Neural cell (in vitro differentiated cells): ENCODE measurements around the gene BTRC. TPM values are rescaled to one million over a fixed set of nuclear protein-coding genes. Genes with fewer than 3 reads are reported as not detected.

Source experiments
- H2AFZ ChIP-seq: fragments of 200-600, 300-800 bp; sonication (generic), shearing (Covaris generic); 2 replicates; pipeline ENCODE4 v1.6.0; 2014; ENCODE audit warnings: low read depth, mild to moderate bottlenecking, antibody characterized with exemption, low read length, moderate library complexity
- H3F3A ChIP-seq: fragments of 200-600 bp; shearing (Covaris generic); 2 replicates; pipeline ENCODE4 v1.6.1; 2016; ENCODE audit warnings: mild to moderate bottlenecking, moderate library complexity, mixed read lengths, antibody characterized with exemption, low read length; ENCODE audit not compliant: insufficient read depth, poor library complexity, severe bottlenecking
- H3K27ac ChIP-seq: fragments of 200-600, 300-800 bp; sonication (generic), shearing (Covaris generic); 2 replicates; pipeline ENCODE4 v1.5.1; 2014; ENCODE audit warnings: mild to moderate bottlenecking, low read length, moderate library complexity
- H3K27me3 ChIP-seq: fragments of 300-800, 200-600 bp; sonication (generic), shearing (Covaris generic); 2 replicates; pipeline ENCODE4 v1.6.0; 2014; ENCODE audit warnings: mild to moderate bottlenecking, low read depth, low read length, moderate library complexity; ENCODE audit not compliant: insufficient read depth
- H3K36me3 ChIP-seq: fragments of 300-800, 200-600 bp; sonication (generic), shearing (Covaris generic); 2 replicates; pipeline ENCODE4 v1.5.1; 2014; ENCODE audit warnings: mild to moderate bottlenecking, antibody characterized with exemption, low read length, moderate library complexity; ENCODE audit not compliant: insufficient read depth
- H3K4me2 ChIP-seq: fragments of 300-800, 200-600 bp; sonication (generic), shearing (Covaris generic); 2 replicates; pipeline ENCODE4 v1.6.0; 2014; ENCODE audit warnings: mild to moderate bottlenecking, low read length
- H3K4me3 ChIP-seq: fragments of 300-800, 200-600 bp; sonication (generic), shearing (Covaris generic); 2 replicates; pipeline ENCODE4 v1.5.1; 2014; ENCODE audit warnings: mild to moderate bottlenecking, low read length, moderate library complexity
- H3K79me2 ChIP-seq: fragments of 200-600 bp; shearing (Covaris generic); replicated peaks from 2 replicates; pipeline ENCODE4 v1.6.0; 2014; ENCODE audit warnings: mild to moderate bottlenecking, low read length, moderate library complexity; ENCODE audit not compliant: insufficient read depth
- H3K9ac ChIP-seq: fragments of 300-800, 200-600 bp; sonication (generic), shearing (Covaris generic); 2 replicates; pipeline ENCODE4 v1.6.1; 2016; ENCODE audit warnings: mild to moderate bottlenecking, low read length, mixed read lengths
- H3K9me2 ChIP-seq: fragments of 200-600 bp; shearing (Covaris generic); 2 replicates; pipeline ENCODE4 v1.6.1; 2016; ENCODE audit warnings: mild to moderate bottlenecking, low read length, mixed read lengths; ENCODE audit not compliant: insufficient read depth
- H3K9me3 ChIP-seq: fragments of 200-600, 300-800 bp; sonication (generic), shearing (Covaris generic); 2 replicates; pipeline ENCODE4 v1.6.1; 2016; ENCODE audit warnings: mild to moderate bottlenecking, mixed run types, low read length, moderate library complexity, mixed read lengths
- H4K20me1 ChIP-seq: fragments of 200-600 bp; shearing (Covaris generic); 2 replicates; pipeline ENCODE4 v1.6.1; 2016; ENCODE audit warnings: mild to moderate bottlenecking, mixed run types; ENCODE audit not compliant: insufficient read depth
- EP300 ChIP-seq: fragments of 450-650 bp; conservative IDR thresholded peaks from 2 replicates; pipeline ENCODE4 v1.6.1; 2014; ENCODE audit warnings: antibody characterized with exemption, mild to moderate bottlenecking, moderate library complexity; ENCODE audit not compliant: poor library complexity, severe bottlenecking
- EZH2 ChIP-seq: fragments of 200-600, 300-800 bp; shearing (Covaris generic), sonication (generic); IDR thresholded peaks from 2 replicates; pipeline ENCODE4 v1.6.1; 2014; ENCODE audit warnings: antibody characterized with exemption, low read length, borderline replicate concordance, mild to moderate bottlenecking; ENCODE audit not compliant: insufficient read depth, poor library complexity, severe bottlenecking
- MXI1 ChIP-seq: fragments of 450-650 bp; conservative IDR thresholded peaks from 2 replicates; pipeline ENCODE4 v1.6.1; 2014; ENCODE audit warnings: antibody characterized with exemption, mild to moderate bottlenecking; ENCODE audit not compliant: poor library complexity, severe bottlenecking
- POLR2AphosphoS5 ChIP-seq: IDR thresholded peaks from 2 replicates; pipeline ENCODE4 v1.6.1; 2012
- RAD21 ChIP-seq: fragments of 450-650 bp; conservative IDR thresholded peaks from 2 replicates; pipeline ENCODE4 v1.6.1; 2014; ENCODE audit warnings: antibody characterized with exemption, mild to moderate bottlenecking, moderate library complexity
- REST ChIP-seq: IDR thresholded peaks from 2 replicates; pipeline ENCODE4 v1.6.1; 2012; ENCODE audit warnings: borderline replicate concordance
- SMC3 ChIP-seq: fragments of 450-650 bp; conservative IDR thresholded peaks from 2 replicates; pipeline ENCODE4 v1.6.1; 2014; ENCODE audit warnings: antibody characterized with exemption, mild to moderate bottlenecking, moderate library complexity; ENCODE audit not compliant: poor library complexity
- TAF1 ChIP-seq: IDR thresholded peaks from 2 replicates; pipeline ENCODE4 v1.6.1; 2012; ENCODE audit warnings: low read depth
- polyA plus RNA-seq: library from polyadenylated mRNA; depleted of rRNA; stranded (reverse); fragments of >200 nt; gene quantifications from 2 replicates; pipeline ENCODE4 v1.2.3, GENCODE V29; 2014
- TF ChIP-seq, protein P1 (sequence below): fragments of 450-650 bp; IDR thresholded peaks from 2 replicates; pipeline ENCODE4 v1.5.1; 2014; ENCODE audit warnings: antibody characterized with exemption, mild to moderate bottlenecking, moderate library complexity; ENCODE audit not compliant: poor library complexity, severe bottlenecking

The BTRC gene
- polyA plus RNA-seq, 1 donor from 2014 or later, result 32.6 TPM

GRCh38 chr10:101429423-101429822 lies 75.5 kb downstream of the BTRC start:
- Histone ChIP-seq H3K36me3 (no peaks in the 10 kb centered on the region), H3F3A (peaks cover 2% of the 10 kb centered on the region), H4K20me1 (no peaks in the 10 kb centered on the region), H3K27me3 (no peaks in the 10 kb centered on the region), H3K4me2 (no peak overlapping the region), H3K27ac (no peak overlapping the region), H3K9me2 (no peaks in the 10 kb centered on the region), H3K9me3 (no peaks in the 10 kb centered on the region), H3K4me3 (no peak overlapping the region), H2AFZ (no peak overlapping the region), H3K9ac (no peak overlapping the region), H3K79me2 (peaks cover 6% of the 10 kb centered on the region)
- TF ChIP-seq EP300 (no peak), REST (no peak), EZH2 (no peak), POLR2AphosphoS5 (no peak), SMC3 (no peak), TAF1 (no peak), RAD21 (no peak), MXI1 (no peak)
- TF ChIP-seq, protein P1, sequence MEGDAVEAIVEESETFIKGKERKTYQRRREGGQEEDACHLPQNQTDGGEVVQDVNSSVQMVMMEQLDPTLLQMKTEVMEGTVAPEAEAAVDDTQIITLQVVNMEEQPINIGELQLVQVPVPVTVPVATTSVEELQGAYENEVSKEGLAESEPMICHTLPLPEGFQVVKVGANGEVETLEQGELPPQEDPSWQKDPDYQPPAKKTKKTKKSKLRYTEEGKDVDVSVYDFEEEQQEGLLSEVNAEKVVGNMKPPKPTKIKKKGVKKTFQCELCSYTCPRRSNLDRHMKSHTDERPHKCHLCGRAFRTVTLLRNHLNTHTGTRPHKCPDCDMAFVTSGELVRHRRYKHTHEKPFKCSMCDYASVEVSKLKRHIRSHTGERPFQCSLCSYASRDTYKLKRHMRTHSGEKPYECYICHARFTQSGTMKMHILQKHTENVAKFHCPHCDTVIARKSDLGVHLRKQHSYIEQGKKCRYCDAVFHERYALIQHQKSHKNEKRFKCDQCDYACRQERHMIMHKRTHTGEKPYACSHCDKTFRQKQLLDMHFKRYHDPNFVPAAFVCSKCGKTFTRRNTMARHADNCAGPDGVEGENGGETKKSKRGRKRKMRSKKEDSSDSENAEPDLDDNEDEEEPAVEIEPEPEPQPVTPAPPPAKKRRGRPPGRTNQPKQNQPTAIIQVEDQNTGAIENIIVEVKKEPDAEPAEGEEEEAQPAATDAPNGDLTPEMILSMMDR, result no peak

DNA sequence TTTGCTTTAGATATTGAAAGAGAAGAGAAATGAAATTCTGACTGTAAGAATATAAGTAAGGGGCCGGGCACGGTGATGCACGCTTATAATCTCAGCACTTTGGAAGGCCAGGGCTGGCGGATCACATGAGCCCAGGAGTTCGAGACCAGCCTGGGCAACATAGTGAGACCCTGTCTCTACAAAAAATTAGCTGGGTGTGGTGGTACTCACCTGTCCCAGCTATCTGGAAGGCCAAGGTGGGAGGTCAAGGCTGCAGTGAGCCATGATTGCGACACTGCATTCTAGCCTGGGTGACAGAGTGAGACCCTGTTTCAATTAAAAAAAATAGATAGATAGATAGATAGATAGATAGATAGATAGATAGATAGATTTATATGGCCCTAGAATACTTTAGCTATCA lies 82.3 kb downstream of the BTRC start:
- Histone ChIP-seq H3F3A (peaks cover 7% of the 10 kb centered on the region), H3K9me3 (no peaks in the 10 kb centered on the region), H3K27me3 (no peaks in the 10 kb centered on the region), H3K27ac (no peak overlapping the region), H3K4me2 (no peak overlapping the region), H4K20me1 (no peaks in the 10 kb centered on the region), H3K9me2 (no peaks in the 10 kb centered on the region), H3K36me3 (no peaks in the 10 kb centered on the region), H3K9ac (no peak overlapping the region), H3K79me2 (no peaks in the 10 kb centered on the region), H2AFZ (no peak overlapping the region), H3K4me3 (no peak overlapping the region)
- TF ChIP-seq, protein P1, result no peak
- TF ChIP-seq POLR2AphosphoS5 (no peak), EZH2 (no peak), RAD21 (no peak), EP300 (no peak), SMC3 (no peak), MXI1 (no peak), REST (no peak)
